22Rv1 (cell line): Measurements from ENCODE around the gene EFCC1.

Source experiments
- H3K27ac ChIP-seq: fragments of 450-650 bp; 2 replicates; pipeline ENCODE4 v1.5.1; 2017
- ZFX ChIP-seq: fragments of 450-650 bp; IDR thresholded peaks from 2 replicates; pipeline ENCODE4 v1.6.1; 2017; ENCODE audit warnings: antibody characterized with exemption, borderline replicate concordance
- TF ChIP-seq, protein P1 (sequence below): fragments of 450-650 bp; IDR thresholded peaks from 2 replicates; pipeline ENCODE4 v1.5.1; 2017; ENCODE audit warnings: mild to moderate bottlenecking

Gene EFCC1

DNA sequence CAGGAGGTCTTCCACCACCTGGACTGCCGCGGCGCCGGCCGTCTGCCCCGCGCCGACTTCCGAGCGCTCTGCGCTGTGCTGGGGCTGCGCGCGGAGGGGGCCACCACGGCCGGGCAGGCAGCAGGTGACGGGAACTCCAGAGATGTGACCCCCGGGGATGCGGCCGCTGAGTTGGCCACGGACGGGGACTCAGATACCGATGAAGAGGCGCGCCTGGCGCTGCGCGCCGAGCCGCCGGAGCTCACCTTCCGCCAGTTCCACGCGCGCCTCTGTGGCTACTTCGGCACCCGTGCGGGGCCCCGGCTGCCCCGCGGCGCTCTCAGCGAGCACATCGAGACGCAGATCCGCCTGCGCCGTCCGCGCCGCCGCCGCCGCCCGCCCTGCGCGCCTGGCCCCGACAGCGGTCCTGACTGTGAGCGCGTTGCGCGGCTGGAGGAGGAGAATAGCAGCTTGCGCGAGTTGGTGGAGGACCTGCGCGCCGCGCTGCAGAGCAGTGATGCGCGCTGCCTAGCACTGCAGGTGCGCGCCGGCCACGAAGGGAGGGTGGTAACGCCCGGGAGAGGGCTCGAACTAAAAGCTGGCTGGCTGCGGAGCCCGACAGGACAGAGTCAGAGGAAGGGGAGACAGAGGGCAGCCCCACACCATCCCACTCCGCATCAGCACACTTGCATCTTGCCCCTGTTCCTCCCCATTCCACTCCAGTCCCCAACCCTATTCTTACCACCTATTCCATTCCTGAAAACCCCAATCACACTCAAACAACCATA lies 885 bp downstream of the EFCC1 start:
- H3K27ac ChIP-seq = no peak overlapping the region
- no peak for TF ChIP-seq ZFX
- TF ChIP-seq, protein P1, sequence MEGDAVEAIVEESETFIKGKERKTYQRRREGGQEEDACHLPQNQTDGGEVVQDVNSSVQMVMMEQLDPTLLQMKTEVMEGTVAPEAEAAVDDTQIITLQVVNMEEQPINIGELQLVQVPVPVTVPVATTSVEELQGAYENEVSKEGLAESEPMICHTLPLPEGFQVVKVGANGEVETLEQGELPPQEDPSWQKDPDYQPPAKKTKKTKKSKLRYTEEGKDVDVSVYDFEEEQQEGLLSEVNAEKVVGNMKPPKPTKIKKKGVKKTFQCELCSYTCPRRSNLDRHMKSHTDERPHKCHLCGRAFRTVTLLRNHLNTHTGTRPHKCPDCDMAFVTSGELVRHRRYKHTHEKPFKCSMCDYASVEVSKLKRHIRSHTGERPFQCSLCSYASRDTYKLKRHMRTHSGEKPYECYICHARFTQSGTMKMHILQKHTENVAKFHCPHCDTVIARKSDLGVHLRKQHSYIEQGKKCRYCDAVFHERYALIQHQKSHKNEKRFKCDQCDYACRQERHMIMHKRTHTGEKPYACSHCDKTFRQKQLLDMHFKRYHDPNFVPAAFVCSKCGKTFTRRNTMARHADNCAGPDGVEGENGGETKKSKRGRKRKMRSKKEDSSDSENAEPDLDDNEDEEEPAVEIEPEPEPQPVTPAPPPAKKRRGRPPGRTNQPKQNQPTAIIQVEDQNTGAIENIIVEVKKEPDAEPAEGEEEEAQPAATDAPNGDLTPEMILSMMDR = no peak

DNA sequence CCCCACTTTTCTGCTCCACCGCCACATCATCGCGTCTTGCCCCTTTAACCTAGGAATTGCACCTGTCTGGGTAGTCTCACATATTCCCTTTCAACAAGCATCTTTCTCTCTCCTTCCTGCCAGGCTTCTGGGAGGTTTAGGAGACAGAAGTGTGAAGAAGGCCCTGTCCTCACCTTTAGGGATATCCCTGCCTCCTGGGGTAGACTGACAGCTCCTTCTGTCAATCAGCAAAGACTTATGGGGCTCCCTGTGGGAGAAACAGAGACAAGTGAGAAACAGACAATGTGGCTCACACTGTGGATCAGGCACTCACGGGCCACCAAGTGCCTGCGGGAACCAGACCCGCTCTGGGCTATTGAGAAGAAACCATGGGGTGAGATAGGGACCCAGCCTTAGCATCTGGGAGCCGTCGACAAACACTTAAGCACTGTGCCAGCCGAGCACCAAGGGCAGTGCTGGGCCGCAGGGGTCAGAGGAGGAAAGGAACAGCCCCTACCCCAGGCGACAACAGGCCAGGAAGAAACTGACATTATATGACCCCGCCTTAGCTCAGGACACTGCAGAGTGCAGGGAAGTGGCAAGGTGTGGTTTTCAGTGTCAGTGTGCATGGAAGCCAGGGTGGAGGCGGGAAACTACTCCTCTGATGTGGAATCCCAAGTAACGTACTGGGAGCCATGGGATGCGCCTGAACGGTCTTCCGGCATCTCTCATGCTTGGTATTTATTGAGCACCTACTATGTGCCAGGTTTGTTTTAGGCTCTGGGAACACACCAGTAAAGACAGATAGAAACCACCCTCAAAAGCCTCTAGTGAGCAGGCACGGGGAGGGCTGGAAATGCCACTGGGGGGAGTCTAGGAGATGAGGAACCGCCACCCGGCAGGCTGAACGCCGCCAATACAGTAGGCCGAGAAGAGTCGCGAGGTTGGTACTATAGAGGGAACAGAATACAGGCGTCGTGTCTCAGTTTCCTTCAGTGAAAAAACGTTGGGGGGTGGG lies 1.8 kb downstream of the EFCC1 start:
- no peak overlapping the region for H3K27ac ChIP-seq
- TF ChIP-seq, protein P1 = no peak
- no peak for TF ChIP-seq ZFX

DNA sequence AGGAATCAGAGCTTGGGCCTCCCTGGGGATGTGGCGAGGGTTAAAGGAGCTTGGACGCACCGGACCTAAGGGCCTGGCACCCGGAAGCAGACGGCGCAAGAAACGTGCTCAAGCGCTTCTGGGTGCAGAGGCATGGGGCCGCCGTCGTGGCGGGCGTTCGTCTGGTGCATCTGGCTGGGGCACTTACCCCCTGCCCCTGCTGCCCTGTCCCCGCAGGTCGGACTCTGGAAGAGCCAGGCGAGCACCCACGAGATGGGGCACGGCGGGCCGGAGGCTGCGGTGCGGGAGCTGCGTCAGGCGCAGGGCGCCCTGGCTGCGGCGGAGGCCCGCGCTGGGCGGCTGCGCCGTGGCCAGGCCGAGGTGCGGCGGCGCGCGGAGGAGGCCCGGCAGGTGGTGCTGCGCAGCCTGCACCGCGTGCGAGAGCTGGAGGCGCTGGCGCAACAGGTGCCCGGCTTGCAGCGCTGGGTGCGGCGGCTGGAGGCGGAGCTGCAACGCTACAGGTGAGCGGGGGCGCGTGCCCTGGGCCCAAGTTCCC lies 2.5 kb downstream of the EFCC1 start:
- H3K27ac ChIP-seq = no peak overlapping the region
- TF ChIP-seq, protein P1 = peak; percentile 81
- TF ChIP-seq ZFX = no peak

DNA sequence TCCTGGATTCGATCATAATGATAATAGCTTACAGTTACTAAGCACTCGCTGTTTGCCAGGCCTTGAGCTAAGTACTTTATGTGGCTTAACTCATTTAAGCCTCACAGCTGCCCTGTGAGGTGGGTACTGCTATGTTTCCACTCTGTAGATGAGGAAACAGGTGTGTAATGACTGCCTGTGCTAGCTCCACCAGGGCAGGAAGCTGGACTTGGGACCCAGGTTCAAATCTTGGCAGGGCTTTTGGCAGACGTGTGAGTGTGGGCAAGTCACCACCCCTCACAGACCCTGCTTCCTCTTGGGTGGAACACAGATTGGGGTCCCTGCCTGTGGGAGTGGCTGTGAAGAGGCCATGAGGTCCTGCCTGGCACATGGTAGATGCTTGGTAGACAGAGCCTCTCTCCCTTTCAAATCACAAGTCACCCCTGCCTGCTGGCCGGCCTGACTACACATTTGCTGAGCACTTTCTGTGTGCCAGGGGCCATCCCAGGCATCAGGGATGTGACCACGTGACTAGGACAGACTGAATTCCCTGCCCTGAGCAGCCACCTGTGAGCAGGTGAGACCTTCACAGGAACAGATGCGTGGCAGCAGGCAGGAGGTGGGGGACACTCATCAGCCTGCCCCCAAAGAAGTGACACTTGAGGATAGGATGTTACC lies 3.7 kb downstream of the EFCC1 start:
- no peak overlapping the region for H3K27ac ChIP-seq
- TF ChIP-seq, protein P1 = no peak
- no peak for TF ChIP-seq ZFX

DNA sequence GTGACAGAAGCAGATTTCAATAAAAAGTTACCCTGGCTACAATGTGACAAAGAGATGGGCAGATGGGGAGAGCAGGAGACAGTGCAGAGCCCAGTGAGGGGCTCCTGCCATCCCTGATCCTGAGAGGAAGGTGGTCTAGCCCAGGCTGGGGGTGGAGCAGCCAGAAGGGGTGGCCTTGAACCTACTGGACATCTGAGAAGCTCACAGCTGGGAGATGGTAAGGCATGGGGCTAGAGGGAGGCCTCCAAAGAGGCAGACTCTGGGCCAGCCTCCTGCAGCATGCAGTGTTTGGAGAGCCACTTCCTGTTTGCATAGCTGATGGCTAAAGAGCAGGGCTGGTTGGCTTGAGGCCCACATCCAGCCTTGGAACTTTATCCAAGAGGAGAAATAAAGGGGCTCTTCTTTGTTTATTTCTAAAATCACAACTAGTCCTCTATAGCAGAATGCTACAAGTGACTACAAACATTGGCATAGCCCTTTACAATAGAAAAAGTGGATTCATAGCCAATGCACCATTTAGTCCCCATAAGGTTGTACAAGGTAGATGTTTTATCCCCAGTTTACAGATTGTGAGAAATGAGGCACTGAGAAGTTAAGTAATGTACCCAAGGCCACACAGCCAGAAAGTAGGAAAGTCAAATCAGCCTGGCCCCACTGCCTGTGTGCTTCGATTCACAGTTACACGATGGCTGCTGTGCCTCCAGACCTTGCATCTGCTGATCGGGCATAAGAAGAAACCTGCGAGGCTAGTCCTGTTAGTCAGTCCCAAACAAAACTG lies 4.6 kb downstream of the EFCC1 start:
- TF ChIP-seq, protein P1 = no peak
- TF ChIP-seq ZFX = no peak
- H3K27ac ChIP-seq = no peak overlapping the region

DNA sequence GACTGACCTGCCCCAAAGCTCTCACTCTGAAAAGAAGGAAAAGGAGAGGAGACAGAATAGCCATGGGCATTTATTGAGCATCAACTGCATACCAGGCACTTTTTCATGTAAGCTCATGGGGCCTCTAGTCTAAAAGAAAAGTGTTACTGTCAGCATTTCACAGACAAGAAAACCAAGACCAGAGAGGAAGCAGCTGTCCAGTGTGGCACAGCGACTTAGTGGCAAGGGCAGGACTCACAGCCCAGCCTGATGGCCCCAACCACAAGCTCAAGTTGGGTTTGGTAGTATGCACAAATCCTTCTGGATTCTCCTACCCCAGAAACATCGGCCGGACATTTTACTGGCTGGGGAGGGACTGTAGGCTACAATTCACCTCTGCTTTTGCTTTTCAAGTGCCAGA lies 5.8 kb downstream of the EFCC1 start:
- TF ChIP-seq, protein P1 = no peak
- no peak for TF ChIP-seq ZFX
- H3K27ac ChIP-seq = no peak overlapping the region
